ENCODE data around the gene ZNF615.

- no peak for TF ChIP-seq CTCF (conservative IDR thresholded peaks at IDR 0.05)
- TF ChIP-seq EZH2 (IDR thresholded peaks at IDR 0.05; ENCODE audit: low read depth): no peak
These were observed 37.3 kb downstream of the ZNF615 start for GRCh38 chr19:51970718-51971117.

Data from PC-9 (cell line).